HepG2 (cell line): ENCODE measurements around the gene CCDC69. TPM values are rescaled to one million over a fixed set of nuclear protein-coding genes. Genes with fewer than 3 reads are reported as not detected.

ENCODE experiments used
- ATAC-seq: fragments of 200-7000 bp; cut with Tn5 transposase; 3 replicates; pipeline ENCODE4 v1.9.1; 2020; ENCODE audit warnings: mild to moderate bottlenecking, moderate library complexity
- BruUV-seq: library from RNA; stranded (reverse); fragments of 400-500 nt; replicated peaks from 2 replicates; lab custom pipeline; 2021; lab: Mats Ljungman, UMichigan
- CTCF ChIA-PET: fragments of 300-600 bp; formaldehyde crosslinking; extraction: SDS; loops from one replicate; lab custom pipeline; 2021; ENCODE audit warnings: low total read pairs, inconsistent platforms, low intra/inter-chr PET ratio; lab: Yijun Ruan, JAX
- POLR2A ChIA-PET: fragments of 350-600 bp; sonication (Branson Sonifier 250); formaldehyde crosslinking; loops from one replicate; lab custom pipeline; 2020; ENCODE audit warnings: antibody characterized with exemption, inconsistent platforms; lab: Yijun Ruan, JAX
- DNase-seq: peaks from one replicate; pipeline ENCODE4 v3.0.0-alpha.2; 2015; ENCODE audit warnings: low spot score
- FAIRE-seq: peaks from 3 replicates; lab custom pipeline; 2011; peaks lifted over from hg19 to GRCh38; lab: Jason Lieb, UNC
- H2AFZ ChIP-seq: one replicate; pipeline ENCODE4 v1.6.1; 2011; ENCODE audit warnings: low read length, inconsistent platforms
- H3K27ac ChIP-seq: fragments of 300-600 bp; 3 replicates; pipeline ENCODE4 v1.8.0; 2011; ENCODE audit warnings: mixed run types, mild to moderate bottlenecking, mixed read lengths, low read length, inconsistent platforms; ENCODE audit not compliant: insufficient read depth; ENCODE audit errors: extremely low read length
- H3K27me3 ChIP-seq, 2 experiments: fragments of 200-600 bp in 1 of 2; 2 replicates in 1 of 2; 3 replicates in 1 of 2; pipeline versions ENCODE4 v1.6.0 to v1.8.0; 2011; ENCODE audit warnings: low read length in 2 of 2, mild to moderate bottlenecking in 2 of 2, moderate library complexity in 2 of 2, inconsistent platforms in 1 of 2; ENCODE audit not compliant: insufficient read depth in 2 of 2, control insufficient read depth in 1 of 2
- H3K36me3 ChIP-seq, 2 experiments: fragments of 200-600 bp in 1 of 2; replicated peaks in 1 of 2; 2 replicates in 1 of 2; 3 replicates in 1 of 2; pipeline versions ENCODE4 v1.5.1 to v1.8.0; 2011; ENCODE audit warnings: low read length in 2 of 2, inconsistent platforms in 1 of 2; ENCODE audit not compliant: insufficient read depth in 2 of 2, control insufficient read depth in 1 of 2
- H3K4me1 ChIP-seq: 2 replicates; pipeline ENCODE4 v1.5.1; 2012; ENCODE audit warnings: low read length, inconsistent platforms; ENCODE audit not compliant: insufficient read depth
- H3K4me2 ChIP-seq: 2 replicates; pipeline ENCODE4 v1.6.0; 2011; ENCODE audit warnings: low read depth, low read length, inconsistent platforms
- H3K4me3 ChIP-seq, 3 experiments: fragments of 200-600 bp in 1 of 3; sonication (generic), shearing (Covaris generic) in 1 of 3; replicated peaks in 1 of 3; 2 replicates each; pipeline ENCODE4 v1.5.1; 2011 to 2016; ENCODE audit warnings: low read length in 3 of 3, inconsistent platforms in 2 of 3, low read depth in 2 of 3, mild to moderate bottlenecking in 2 of 3, control low read depth in 1 of 3, mixed read lengths in 1 of 3; ENCODE audit not compliant: insufficient read depth in 1 of 3
- H3K79me2 ChIP-seq: one replicate; pipeline ENCODE4 v1.6.1; 2011; ENCODE audit warnings: low read length, inconsistent platforms; ENCODE audit not compliant: insufficient read depth
- H3K9ac ChIP-seq: 2 replicates; pipeline ENCODE4 v1.6.0; 2011; ENCODE audit warnings: mild to moderate bottlenecking, low read depth, low read length, inconsistent platforms; ENCODE audit not compliant: insufficient read depth
- H3K9me3 ChIP-seq: 2 replicates; pipeline ENCODE4 v1.5.1; 2012; ENCODE audit warnings: mild to moderate bottlenecking, low read length
- H4K20me1 ChIP-seq: 2 replicates; pipeline ENCODE4 v1.6.0; 2011; ENCODE audit warnings: inconsistent platforms, mild to moderate bottlenecking, low read length, moderate library complexity; ENCODE audit not compliant: insufficient read depth
- ARID2 ChIP-seq: sonication (generic); formaldehyde crosslinking; IDR thresholded peaks from 2 replicates; pipeline ENCODE4 v1.8.1; 2022; ENCODE audit warnings: mild to moderate bottlenecking, missing genetic modification reagents, borderline replicate concordance
- BRCA1 ChIP-seq: sonication (generic); formaldehyde crosslinking; IDR thresholded peaks from 2 replicates; pipeline ENCODE4 v1.4.0; 2020; ENCODE audit warnings: missing genetic modification reagents
- FOSL2 ChIP-seq: sonication (generic); formaldehyde crosslinking; IDR thresholded peaks from 2 replicates; pipeline ENCODE4 v1.4.0; 2020; ENCODE audit warnings: missing genetic modification reagents
- HNRNPUL1 ChIP-seq: fragments of 200-400 bp; formaldehyde crosslinking; IDR thresholded peaks from 2 replicates; pipeline ENCODE4 v1.6.1; 2017; ENCODE audit warnings: low read depth, mild to moderate bottlenecking, low read length, moderate library complexity
- HOXA5 ChIP-seq: sonication (generic); formaldehyde crosslinking; IDR thresholded peaks from 2 replicates; pipeline ENCODE4 v1.4.0; 2020; ENCODE audit warnings: missing genetic modification reagents
- SATB2 ChIP-seq: sonication (generic); formaldehyde crosslinking; IDR thresholded peaks from 2 replicates; pipeline ENCODE4 v1.5.0; 2020; ENCODE audit warnings: missing genetic modification reagents
- SKI ChIP-seq: fragments of 450-650 bp; IDR thresholded peaks from one replicate; pipeline ENCODE4 v1.6.1; 2018; ENCODE audit warnings: mild to moderate bottlenecking; ENCODE audit not compliant: partially characterized antibody
- SRSF4 ChIP-seq: fragments of 200-400 bp; formaldehyde crosslinking; IDR thresholded peaks from one replicate; pipeline ENCODE4 v1.6.1; 2018; ENCODE audit warnings: mild to moderate bottlenecking, low read depth, low read length, moderate library complexity; ENCODE audit not compliant: poor library complexity, severe bottlenecking
- TBP ChIP-seq: sonication (generic); formaldehyde crosslinking; IDR thresholded peaks from 2 replicates; pipeline ENCODE4 v1.5.0; 2020; ENCODE audit warnings: missing genetic modification reagents
- ZFP90 ChIP-seq: sonication (generic); formaldehyde crosslinking; IDR thresholded peaks from 2 replicates; pipeline ENCODE4 v1.8.0; 2022; ENCODE audit warnings: missing genetic modification reagents, mild to moderate bottlenecking, inconsistent platforms, borderline replicate concordance
- ZNF30 ChIP-seq: sonication (generic); formaldehyde crosslinking; IDR thresholded peaks from 2 replicates; pipeline ENCODE4 v1.5.0; 2020; ENCODE audit warnings: mild to moderate bottlenecking, missing genetic modification reagents
- WGBS: methylation state at CpG from one replicate; pipeline ENCODE4 v1.1.6; 2017; ENCODE audit warnings: low lambda C conversion rate; 5-methylcytosine and 5-hydroxymethylcytosine counted together
- in situ Hi-C: cut with HindIII; loops from 2 replicates; pipeline ENCODE4 v1.10.0; 2017; ENCODE audit warnings: low pct_unique_long_range_greater_than_20kb; ENCODE audit not compliant: extremely low pct_ligation_motif_present
- intact Hi-C: fragments of 100-400 bp; cut with micrococcal nuclease; formaldehyde crosslinking; loops from one replicate; pipeline ENCODE4 v1.10.0; 2022; ENCODE audit not compliant: unreplicated experiment
- polyA plus RNA-seq, 8 experiments: library from polyadenylated mRNA; depleted of rRNA in 3 of 8; stranded (reverse) in 7 of 8; unstranded in 1 of 8; fragments of >200 nt; fragmentation: Illumina TruSeq in 4 of 8; extraction: Trizol in 4 of 8; gene quantifications; 2 replicates each; pipeline versions ENCODE4 v1.2.1 to v1.2.3, GENCODE V29; 2011 to 2016; ENCODE audit warnings: low read depth in 4 of 8, missing spikeins in 1 of 8, mixed read lengths in 1 of 8; ENCODE audit not compliant: insufficient read depth in 1 of 8
- total RNA-seq, 5 experiments: library from RNA; depleted of rRNA; stranded (reverse); fragments of >200 nt; fragmentation: Illumina TruSeq; extraction: Trizol; gene quantifications; 2 replicates each; pipeline ENCODE4 v1.2.3, GENCODE V29; 2016; ENCODE audit warnings: low read depth in 1 of 5
- TF ChIP-seq, protein P1 (sequence below), 2 experiments: fragments of 450-650 bp in 1 of 2; sonication (generic) in 1 of 2; formaldehyde crosslinking in 1 of 2; IDR thresholded peaks; 2 replicates each; pipeline versions ENCODE4 v1.6.1 to v1.8.0; 2016 to 2022; ENCODE audit warnings: antibody characterized with exemption in 1 of 2, mild to moderate bottlenecking in 1 of 2, missing genetic modification reagents in 1 of 2
- TF ChIP-seq, protein P2 (sequence below): sonication (generic); formaldehyde crosslinking; IDR thresholded peaks from 2 replicates; pipeline ENCODE4 v1.5.1; 2020; ENCODE audit warnings: mild to moderate bottlenecking, missing genetic modification reagents, moderate library complexity
- TF ChIP-seq, protein P3 (sequence below): sonication (generic); formaldehyde crosslinking; IDR thresholded peaks from 2 replicates; pipeline ENCODE4 v1.4.0; 2020; ENCODE audit warnings: mild to moderate bottlenecking, missing genetic modification reagents

The CCDC69 gene
- total and polyA plus RNA-seq, 2 of the 13 experiments (the other 11 are each of a cell fraction or from before 2014, with no cell fraction given) = 12.2 to 45.2 TPM

DNA sequence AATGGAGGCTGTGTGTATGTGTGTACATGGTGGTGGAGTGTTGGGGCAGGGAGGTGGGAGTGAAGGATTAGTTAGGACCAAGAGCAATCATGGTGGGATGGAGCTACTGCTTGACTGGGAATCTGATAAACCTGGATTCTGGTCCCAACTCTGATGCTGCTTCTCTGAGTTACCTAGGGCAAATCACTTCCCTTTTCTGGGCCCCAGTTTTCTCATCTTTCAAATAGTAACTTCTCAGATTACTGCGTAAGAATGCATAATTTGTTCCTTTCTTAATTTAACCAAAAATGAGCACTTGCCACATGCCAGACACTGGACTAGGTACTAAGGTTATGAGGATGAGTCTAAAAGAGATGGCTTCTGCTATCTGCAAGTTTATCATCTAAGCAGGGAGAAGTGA, 45.5 kb downstream of the CCDC69 start:
- intact Hi-C loops = no loop called here
- no peak for DNase-seq
- ATAC-seq = no peak
- in situ Hi-C loops = no loop called here
- TF ChIP-seq BRCA1 (CRISPR knock-in tag) = no peak
- TF ChIP-seq, protein P1, sequence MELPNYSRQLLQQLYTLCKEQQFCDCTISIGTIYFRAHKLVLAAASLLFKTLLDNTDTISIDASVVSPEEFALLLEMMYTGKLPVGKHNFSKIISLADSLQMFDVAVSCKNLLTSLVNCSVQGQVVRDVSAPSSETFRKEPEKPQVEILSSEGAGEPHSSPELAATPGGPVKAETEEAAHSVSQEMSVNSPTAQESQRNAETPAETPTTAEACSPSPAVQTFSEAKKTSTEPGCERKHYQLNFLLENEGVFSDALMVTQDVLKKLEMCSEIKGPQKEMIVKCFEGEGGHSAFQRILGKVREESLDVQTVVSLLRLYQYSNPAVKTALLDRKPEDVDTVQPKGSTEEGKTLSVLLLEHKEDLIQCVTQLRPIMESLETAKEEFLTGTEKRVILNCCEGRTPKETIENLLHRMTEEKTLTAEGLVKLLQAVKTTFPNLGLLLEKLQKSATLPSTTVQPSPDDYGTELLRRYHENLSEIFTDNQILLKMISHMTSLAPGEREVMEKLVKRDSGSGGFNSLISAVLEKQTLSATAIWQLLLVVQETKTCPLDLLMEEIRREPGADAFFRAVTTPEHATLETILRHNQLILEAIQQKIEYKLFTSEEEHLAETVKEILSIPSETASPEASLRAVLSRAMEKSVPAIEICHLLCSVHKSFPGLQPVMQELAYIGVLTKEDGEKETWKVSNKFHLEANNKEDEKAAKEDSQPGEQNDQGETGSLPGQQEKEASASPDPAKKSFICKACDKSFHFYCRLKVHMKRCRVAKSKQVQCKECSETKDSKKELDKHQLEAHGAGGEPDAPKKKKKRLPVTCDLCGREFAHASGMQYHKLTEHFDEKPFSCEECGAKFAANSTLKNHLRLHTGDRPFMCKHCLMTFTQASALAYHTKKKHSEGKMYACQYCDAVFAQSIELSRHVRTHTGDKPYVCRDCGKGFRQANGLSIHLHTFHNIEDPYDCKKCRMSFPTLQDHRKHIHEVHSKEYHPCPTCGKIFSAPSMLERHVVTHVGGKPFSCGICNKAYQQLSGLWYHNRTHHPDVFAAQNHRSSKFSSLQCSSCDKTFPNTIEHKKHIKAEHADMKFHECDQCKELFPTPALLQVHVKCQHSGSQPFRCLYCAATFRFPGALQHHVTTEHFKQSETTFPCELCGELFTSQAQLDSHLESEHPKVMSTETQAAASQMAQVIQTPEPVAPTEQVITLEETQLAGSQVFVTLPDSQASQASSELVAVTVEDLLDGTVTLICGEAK (IDR thresholded peaks at IDR 0.05) = no peak
- TF ChIP-seq, protein P1 (CRISPR knock-in tag; IDR thresholded peaks at IDR 0.05) = no peak
- TF ChIP-seq ZFP90 = no peak
- no peak for TF ChIP-seq FOSL2 (CRISPR knock-in tag)
- TF ChIP-seq SATB2 (CRISPR knock-in tag) = no peak
- no peak for TF ChIP-seq ZNF30 (CRISPR knock-in tag)
- TF ChIP-seq, protein P2, sequence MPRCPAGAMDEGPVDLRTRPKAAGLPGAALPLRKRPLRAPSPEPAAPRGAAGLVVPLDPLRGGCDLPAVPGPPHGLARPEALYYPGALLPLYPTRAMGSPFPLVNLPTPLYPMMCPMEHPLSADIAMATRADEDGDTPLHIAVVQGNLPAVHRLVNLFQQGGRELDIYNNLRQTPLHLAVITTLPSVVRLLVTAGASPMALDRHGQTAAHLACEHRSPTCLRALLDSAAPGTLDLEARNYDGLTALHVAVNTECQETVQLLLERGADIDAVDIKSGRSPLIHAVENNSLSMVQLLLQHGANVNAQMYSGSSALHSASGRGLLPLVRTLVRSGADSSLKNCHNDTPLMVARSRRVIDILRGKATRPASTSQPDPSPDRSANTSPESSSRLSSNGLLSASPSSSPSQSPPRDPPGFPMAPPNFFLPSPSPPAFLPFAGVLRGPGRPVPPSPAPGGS (CRISPR knock-in tag) = no peak
- TF ChIP-seq TBP (CRISPR knock-in tag) = no peak
- no peak for TF ChIP-seq HOXA5 (CRISPR knock-in tag)
- TF ChIP-seq SKI = no peak
- TF ChIP-seq HNRNPUL1 = no peak
- TF ChIP-seq, protein P3, sequence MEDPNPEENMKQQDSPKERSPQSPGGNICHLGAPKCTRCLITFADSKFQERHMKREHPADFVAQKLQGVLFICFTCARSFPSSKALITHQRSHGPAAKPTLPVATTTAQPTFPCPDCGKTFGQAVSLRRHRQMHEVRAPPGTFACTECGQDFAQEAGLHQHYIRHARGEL (CRISPR knock-in tag) = no peak
- no peak for TF ChIP-seq SRSF4
- no peak for TF ChIP-seq ARID2 (CRISPR knock-in tag)
- Histone ChIP-seq H3K4me1 (no peaks in the 10 kb centered on the region), H3K79me2 (no peaks in the 10 kb centered on the region), H3K4me3 (no peak overlapping the region), H3K9me3 (no peaks in the 10 kb centered on the region), H3K36me3 (no peaks in the 10 kb centered on the region; a peak in 1 of 5 replicates), H2AFZ (no peak overlapping the region), H3K27ac (no peak overlapping the region), H3K27me3 (no peaks in the 10 kb centered on the region), H3K9ac (no peak overlapping the region), H3K4me2 (no peak overlapping the region), H4K20me1 (no peaks in the 10 kb centered on the region)
- BruUV-seq = no TSS peak
- POLR2A ChIA-PET = no interaction called here
- CTCF ChIA-PET = no interaction called here
- WGBS = 100% methylated on average over 1 of the region's 1 CpG
- FAIRE-seq = no peak
